NB4 (cell line): ENCODE measurements around the gene NET1.

Source experiments
- MAX ChIP-seq: IDR thresholded peaks from 2 replicates; pipeline ENCODE4 v1.6.1; 2011; ENCODE audit warnings: low read depth, low read length
- POLR2A ChIP-seq: IDR thresholded peaks from 2 replicates; pipeline ENCODE4 v1.6.1; 2011; ENCODE audit warnings: mild to moderate bottlenecking; ENCODE audit not compliant: insufficient read length; ENCODE audit errors: extremely low read depth

- TF ChIP-seq POLR2A (no peak), MAX (no peak)
Observed at GRCh38 chr10:5449823-5450222, 37.5 kb downstream of the NET1 start.
